DND-41 (cell line): ENCODE results near the gene ARHGEF6.

ENCODE experiments used
- ATAC-seq: fragments of 200-7000 bp; cut with Tn5 transposase; 3 replicates; pipeline ENCODE4 v1.9.1; 2021; ENCODE audit warnings: low read depth; ENCODE audit not compliant: insufficient read depth
- DNase-seq: peaks from one replicate; pipeline ENCODE4 v3.0.0-alpha.2; 2020
- H2AFZ ChIP-seq: 2 replicates; pipeline ENCODE4 v1.6.0; 2012; ENCODE audit warnings: low read depth, low read length
- H3K27ac ChIP-seq: 2 replicates; pipeline ENCODE4 v1.5.1; 2012; ENCODE audit warnings: low read length, inconsistent platforms
- H3K27me3 ChIP-seq: fragments of 200-600 bp; sonication (generic); 2 replicates; pipeline ENCODE4 v1.6.0; 2012; ENCODE audit warnings: low read length, mild to moderate bottlenecking, inconsistent platforms; ENCODE audit not compliant: insufficient read depth, poor library complexity
- H3K36me3 ChIP-seq: 2 replicates; pipeline ENCODE4 v1.5.1; 2012; ENCODE audit warnings: low read length, inconsistent platforms; ENCODE audit not compliant: insufficient read depth
- H3K4me1 ChIP-seq: 2 replicates; pipeline ENCODE4 v1.5.1; 2012; ENCODE audit warnings: mild to moderate bottlenecking, low read length; ENCODE audit not compliant: insufficient read depth
- H3K4me2 ChIP-seq: 2 replicates; pipeline ENCODE4 v1.6.0; 2012; ENCODE audit warnings: mild to moderate bottlenecking, moderate library complexity, low read length, inconsistent platforms; ENCODE audit not compliant: insufficient read depth
- H3K4me3 ChIP-seq, 2 experiments: fragments of 200-600 bp in 1 of 2; shearing (Covaris generic) in 1 of 2; 2 replicates each; pipeline ENCODE4 v1.5.1; 2012 to 2016; ENCODE audit warnings: inconsistent platforms in 2 of 2, low read length in 2 of 2, mild to moderate bottlenecking in 2 of 2, low read depth in 1 of 2, moderate library complexity in 1 of 2
- H3K79me2 ChIP-seq: 2 replicates; pipeline ENCODE4 v1.6.0; 2012; ENCODE audit warnings: low read length, inconsistent platforms; ENCODE audit not compliant: insufficient read depth
- H3K9ac ChIP-seq: 2 replicates; pipeline ENCODE4 v1.6.0; 2012; ENCODE audit warnings: low read depth, mild to moderate bottlenecking, inconsistent platforms, low read length, moderate library complexity
- H3K9me3 ChIP-seq: 2 replicates; pipeline ENCODE4 v1.5.1; 2012; ENCODE audit warnings: low read length, moderate library complexity, mild to moderate bottlenecking, inconsistent platforms; ENCODE audit not compliant: insufficient read depth, severe bottlenecking
- H4K20me1 ChIP-seq: 2 replicates; pipeline ENCODE4 v1.6.0; 2012; ENCODE audit warnings: low read length; ENCODE audit not compliant: insufficient read depth
- EZH2 ChIP-seq: IDR thresholded peaks from 3 replicates; pipeline ENCODE4 v1.6.1; 2012; ENCODE audit warnings: borderline replicate concordance, low read depth, mild to moderate bottlenecking, moderate library complexity, low read length, inconsistent platforms; ENCODE audit not compliant: severe bottlenecking
- TF ChIP-seq, protein P1 (sequence below): IDR thresholded peaks from 2 replicates; pipeline ENCODE4 v1.5.1; 2012; ENCODE audit warnings: borderline replicate concordance, low read length, moderate library complexity, mild to moderate bottlenecking; ENCODE audit not compliant: poor library complexity, severe bottlenecking; ENCODE audit errors: extremely low read depth

The ARHGEF6 gene

GRCh38 chrX:136627409-136627808 is 153.3 kb downstream of the ARHGEF6 start:
- Histone ChIP-seq H3K9ac (no peak overlapping the region), H3K4me2 (no peak overlapping the region), H3K27me3 (no peaks in the 10 kb centered on the region), H3K79me2 (no peaks in the 10 kb centered on the region), H3K36me3 (no peaks in the 10 kb centered on the region), H4K20me1 (no peaks in the 10 kb centered on the region), H3K9me3 (no peaks in the 10 kb centered on the region), H3K27ac (no peak overlapping the region), H3K4me1 (peaks cover 62% of the 10 kb centered on the region), H3K4me3 (no peak overlapping the region), H2AFZ (no peak overlapping the region)
- peak; percentile 12 for DNase-seq
- TF ChIP-seq, protein P1, sequence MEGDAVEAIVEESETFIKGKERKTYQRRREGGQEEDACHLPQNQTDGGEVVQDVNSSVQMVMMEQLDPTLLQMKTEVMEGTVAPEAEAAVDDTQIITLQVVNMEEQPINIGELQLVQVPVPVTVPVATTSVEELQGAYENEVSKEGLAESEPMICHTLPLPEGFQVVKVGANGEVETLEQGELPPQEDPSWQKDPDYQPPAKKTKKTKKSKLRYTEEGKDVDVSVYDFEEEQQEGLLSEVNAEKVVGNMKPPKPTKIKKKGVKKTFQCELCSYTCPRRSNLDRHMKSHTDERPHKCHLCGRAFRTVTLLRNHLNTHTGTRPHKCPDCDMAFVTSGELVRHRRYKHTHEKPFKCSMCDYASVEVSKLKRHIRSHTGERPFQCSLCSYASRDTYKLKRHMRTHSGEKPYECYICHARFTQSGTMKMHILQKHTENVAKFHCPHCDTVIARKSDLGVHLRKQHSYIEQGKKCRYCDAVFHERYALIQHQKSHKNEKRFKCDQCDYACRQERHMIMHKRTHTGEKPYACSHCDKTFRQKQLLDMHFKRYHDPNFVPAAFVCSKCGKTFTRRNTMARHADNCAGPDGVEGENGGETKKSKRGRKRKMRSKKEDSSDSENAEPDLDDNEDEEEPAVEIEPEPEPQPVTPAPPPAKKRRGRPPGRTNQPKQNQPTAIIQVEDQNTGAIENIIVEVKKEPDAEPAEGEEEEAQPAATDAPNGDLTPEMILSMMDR = no peak
- TF ChIP-seq EZH2 = no peak
- ATAC-seq = 0 out of 3 replicates have a peak, but pooled peaks have one; percentile 18

- H3K79me2 ChIP-seq = no peaks in the 10 kb centered on the region
- H3K36me3 ChIP-seq = no peaks in the 10 kb centered on the region
- H2AFZ ChIP-seq = no peak overlapping the region
- no peak for ATAC-seq
- DNase-seq = no peak
- no peaks in the 10 kb centered on the region for H4K20me1 ChIP-seq
- H3K27me3 ChIP-seq = no peaks in the 10 kb centered on the region
- TF ChIP-seq EZH2 = no peak
- TF ChIP-seq, protein P1 = no peak
- peaks cover 62% of the 10 kb centered on the region for H3K4me1 ChIP-seq
- H3K9ac ChIP-seq = no peak overlapping the region
- H3K4me2 ChIP-seq = no peak overlapping the region
- H3K27ac ChIP-seq = no peak overlapping the region
- no peak overlapping the region for H3K4me3 ChIP-seq
- H3K9me3 ChIP-seq = no peaks in the 10 kb centered on the region
Measured at GRCh38 chrX:136626891-136627290, 153.8 kb downstream of the ARHGEF6 start.

DNA sequence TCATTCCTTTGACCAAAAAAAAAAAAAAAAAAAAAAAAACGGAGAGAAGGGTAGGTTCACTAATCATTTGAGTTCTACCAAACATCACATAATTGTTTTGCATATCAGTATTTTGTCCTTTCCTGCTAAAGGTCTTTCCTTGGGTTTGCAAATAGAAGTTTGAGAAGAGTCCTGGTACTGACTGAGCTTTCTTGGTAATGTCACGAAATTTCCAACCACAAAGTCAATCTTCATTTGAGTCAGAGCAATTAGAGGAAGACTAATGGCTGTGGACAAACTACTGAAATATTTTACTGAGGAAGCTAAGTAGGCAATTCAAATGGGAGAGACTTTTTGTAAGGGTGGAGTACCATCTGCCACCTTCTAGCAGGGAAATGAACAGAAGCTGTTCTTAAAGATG is 154.5 kb downstream of the ARHGEF6 start:
- TF ChIP-seq EZH2 = no peak
- TF ChIP-seq, protein P1 = no peak
- H3K9ac ChIP-seq = no peak overlapping the region
- no peaks in the 10 kb centered on the region for H3K9me3 ChIP-seq
- H3K4me2 ChIP-seq = no peak overlapping the region
- no peak for ATAC-seq
- no peaks in the 10 kb centered on the region for H4K20me1 ChIP-seq
- H3K4me3 ChIP-seq = no peak overlapping the region
- H3K4me1 ChIP-seq = peaks cover 62% of the 10 kb centered on the region
- H3K36me3 ChIP-seq = no peaks in the 10 kb centered on the region
- DNase-seq = no peak
- H3K27me3 ChIP-seq = no peaks in the 10 kb centered on the region
- no peak overlapping the region for H2AFZ ChIP-seq
- no peak overlapping the region for H3K27ac ChIP-seq
- H3K79me2 ChIP-seq = no peaks in the 10 kb centered on the region

DNA sequence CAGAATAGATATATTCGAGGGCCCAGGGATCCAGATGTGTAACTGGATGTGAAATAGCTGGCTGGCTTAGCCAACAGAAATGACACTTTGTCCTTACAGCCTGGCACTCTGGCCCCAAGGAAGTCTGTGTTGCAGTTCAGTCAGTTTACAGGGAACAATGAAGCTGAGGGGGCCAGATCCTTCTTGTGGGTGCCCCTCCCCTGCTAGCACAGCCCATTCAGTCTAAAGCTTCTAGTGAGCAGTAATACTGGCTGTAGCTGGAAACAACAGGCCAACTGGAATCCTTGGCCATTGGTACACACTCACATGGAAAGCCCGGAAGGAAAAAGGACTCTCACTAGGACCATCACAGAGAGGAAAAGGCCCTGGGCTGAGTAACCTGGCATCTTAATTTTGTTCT is 155.5 kb downstream of the ARHGEF6 start:
- Histone ChIP-seq H2AFZ (no peak overlapping the region), H3K27ac (no peak overlapping the region), H4K20me1 (no peaks in the 10 kb centered on the region), H3K9ac (no peak overlapping the region), H3K4me1 (peaks cover 52% of the 10 kb centered on the region), H3K4me2 (no peak overlapping the region), H3K9me3 (no peaks in the 10 kb centered on the region), H3K27me3 (no peaks in the 10 kb centered on the region), H3K4me3 (no peak overlapping the region), H3K36me3 (no peaks in the 10 kb centered on the region), H3K79me2 (no peaks in the 10 kb centered on the region)
- TF ChIP-seq EZH2 = no peak
- TF ChIP-seq, protein P1 = no peak
- DNase-seq = no peak
- ATAC-seq = no peak
